ENCODE data around the gene IFITM10.

DNA sequence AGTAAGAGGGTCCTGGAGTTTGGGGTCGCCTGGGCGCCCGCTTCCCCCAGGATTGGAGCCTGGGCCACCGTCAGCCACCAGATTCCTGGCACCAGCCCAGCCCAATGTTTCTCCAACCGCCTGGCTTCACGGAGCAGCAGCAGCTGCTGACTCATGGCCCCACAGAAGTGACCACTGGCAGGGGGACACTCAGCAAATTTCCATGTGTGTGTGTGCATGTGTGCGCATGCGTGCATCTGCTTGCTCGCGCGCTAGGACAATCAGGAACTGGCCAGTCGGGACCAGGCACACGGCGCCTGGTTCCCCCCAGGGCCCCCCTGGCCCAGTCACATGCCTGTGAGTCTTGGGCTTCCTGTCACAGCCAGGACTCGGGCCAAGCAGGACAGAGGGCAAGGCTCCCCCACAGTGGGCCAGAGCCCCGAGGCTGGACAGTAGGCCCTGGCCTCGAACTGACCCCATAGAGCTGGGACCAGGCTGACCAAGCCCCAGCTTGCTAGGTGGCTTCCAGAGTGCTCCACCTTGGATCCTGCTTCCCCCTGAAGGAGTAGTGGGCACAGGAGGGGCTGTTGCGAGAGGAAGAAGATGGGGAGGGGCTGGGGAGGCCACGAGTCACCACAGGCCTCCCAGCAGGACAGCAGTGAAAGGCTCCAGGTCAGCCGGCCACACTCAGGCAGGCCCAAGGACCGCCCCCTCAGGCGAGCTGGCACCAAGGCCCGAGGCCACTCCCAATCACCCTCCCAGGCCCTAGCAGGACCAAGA, 10.1 kb upstream of the IFITM10 start:
- TF ChIP-seq ZNF274 (IDR thresholded peaks at IDR 0.05; ENCODE audit: low read depth, low read length) (no peak), SUZ12 (IDR thresholded peaks at IDR 0.05; ENCODE audit: extremely low read depth, insufficient read depth, insufficient read length) (no peak), YY1 (IDR thresholded peaks at IDR 0.05; ENCODE audit: insufficient read depth, insufficient read length) (no peak)
